Chondrocyte (in vitro differentiated cells): ENCODE measurements around the gene ADRA2C. TPM values are rescaled to one million over a fixed set of nuclear protein-coding genes. Genes with fewer than 3 reads are reported as not detected.

Experiments
- DNase-seq: peaks from one replicate; pipeline ENCODE4 v3.0.0; 2021; ENCODE audit warnings: mixed read lengths, low spot score
- H3K27ac Mint-ChIP-seq: one replicate; pipeline ENCODE4 v1.8.0; 2021; ENCODE audit warnings: mild to moderate bottlenecking, moderate library complexity, mixed read lengths; ENCODE audit not compliant: unreplicated experiment
- H3K27me3 Mint-ChIP-seq: 2 replicates; pipeline ENCODE4 v1.8.0; 2021; ENCODE audit warnings: low read depth, mixed read lengths
- H3K36me3 Mint-ChIP-seq: 2 replicates; pipeline ENCODE4 v1.8.0; 2021; ENCODE audit warnings: low read depth, mixed read lengths
- H3K4me1 Mint-ChIP-seq: 2 replicates; pipeline ENCODE4 v1.8.0; 2021; ENCODE audit warnings: low read depth, mild to moderate bottlenecking, mixed read lengths
- H3K4me3 Mint-ChIP-seq: one replicate; pipeline ENCODE4 v1.8.0; 2021; ENCODE audit warnings: mild to moderate bottlenecking, moderate library complexity, mixed read lengths; ENCODE audit not compliant: unreplicated experiment
- H3K9me3 Mint-ChIP-seq: 2 replicates; pipeline ENCODE4 v1.8.0; 2021; ENCODE audit warnings: low read depth, mixed read lengths
- total RNA-seq: library from RNA; stranded (reverse); gene quantifications from 3 replicates; pipeline ENCODE4 v1.2.1, GENCODE V29; 2021
- TF ChIP-seq, protein P1 (sequence below): fragments of 200-600 bp; sonication (generic); IDR thresholded peaks from 2 replicates; pipeline ENCODE4 v1.5.0; 2021; ENCODE audit warnings: antibody characterized with exemption, mild to moderate bottlenecking, moderate library complexity

Gene ADRA2C
- total RNA-seq, 1 donor from 2014 or later = 1.6 TPM

DNA sequence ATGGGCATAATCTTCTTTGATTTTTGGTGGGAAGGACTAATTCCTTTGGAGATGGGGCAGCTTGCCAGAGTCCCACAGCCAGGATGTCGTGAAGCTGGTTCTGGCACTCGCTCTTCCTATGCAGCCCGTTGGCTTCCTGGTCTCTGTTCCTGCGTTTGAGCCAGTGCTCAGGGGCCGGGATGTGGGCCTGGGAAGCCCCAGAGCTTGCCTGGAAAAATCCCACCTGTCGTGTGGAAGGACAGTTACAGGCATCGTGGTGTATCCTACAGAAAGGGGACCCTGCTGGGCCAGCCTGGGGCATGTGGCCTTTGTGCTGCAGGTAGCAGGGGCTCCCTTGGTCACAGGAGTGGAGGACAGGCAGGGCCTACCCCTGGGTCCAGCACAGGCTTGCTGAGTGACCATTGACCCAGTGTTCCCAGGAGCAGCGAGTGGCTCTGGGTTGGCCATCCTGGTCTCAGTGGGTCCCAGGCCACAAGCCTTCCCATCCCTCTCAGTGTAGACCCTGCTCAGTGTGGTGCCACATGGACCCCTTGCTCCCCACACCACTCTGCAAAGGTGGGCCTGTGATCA lies 50.2 kb downstream of the ADRA2C start:
- H3K27me3 Mint-ChIP-seq = peaks cover 20% of the 10 kb centered on the region
- no peaks in the 10 kb centered on the region for H3K4me1 Mint-ChIP-seq
- no peaks in the 10 kb centered on the region for H3K36me3 Mint-ChIP-seq
- H3K27ac Mint-ChIP-seq = no peak overlapping the region
- DNase-seq = peak; percentile 52
- H3K9me3 Mint-ChIP-seq = peaks cover 8% of the 10 kb centered on the region
- TF ChIP-seq, protein P1, sequence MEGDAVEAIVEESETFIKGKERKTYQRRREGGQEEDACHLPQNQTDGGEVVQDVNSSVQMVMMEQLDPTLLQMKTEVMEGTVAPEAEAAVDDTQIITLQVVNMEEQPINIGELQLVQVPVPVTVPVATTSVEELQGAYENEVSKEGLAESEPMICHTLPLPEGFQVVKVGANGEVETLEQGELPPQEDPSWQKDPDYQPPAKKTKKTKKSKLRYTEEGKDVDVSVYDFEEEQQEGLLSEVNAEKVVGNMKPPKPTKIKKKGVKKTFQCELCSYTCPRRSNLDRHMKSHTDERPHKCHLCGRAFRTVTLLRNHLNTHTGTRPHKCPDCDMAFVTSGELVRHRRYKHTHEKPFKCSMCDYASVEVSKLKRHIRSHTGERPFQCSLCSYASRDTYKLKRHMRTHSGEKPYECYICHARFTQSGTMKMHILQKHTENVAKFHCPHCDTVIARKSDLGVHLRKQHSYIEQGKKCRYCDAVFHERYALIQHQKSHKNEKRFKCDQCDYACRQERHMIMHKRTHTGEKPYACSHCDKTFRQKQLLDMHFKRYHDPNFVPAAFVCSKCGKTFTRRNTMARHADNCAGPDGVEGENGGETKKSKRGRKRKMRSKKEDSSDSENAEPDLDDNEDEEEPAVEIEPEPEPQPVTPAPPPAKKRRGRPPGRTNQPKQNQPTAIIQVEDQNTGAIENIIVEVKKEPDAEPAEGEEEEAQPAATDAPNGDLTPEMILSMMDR = no peak
- no peak overlapping the region for H3K4me3 Mint-ChIP-seq

DNA sequence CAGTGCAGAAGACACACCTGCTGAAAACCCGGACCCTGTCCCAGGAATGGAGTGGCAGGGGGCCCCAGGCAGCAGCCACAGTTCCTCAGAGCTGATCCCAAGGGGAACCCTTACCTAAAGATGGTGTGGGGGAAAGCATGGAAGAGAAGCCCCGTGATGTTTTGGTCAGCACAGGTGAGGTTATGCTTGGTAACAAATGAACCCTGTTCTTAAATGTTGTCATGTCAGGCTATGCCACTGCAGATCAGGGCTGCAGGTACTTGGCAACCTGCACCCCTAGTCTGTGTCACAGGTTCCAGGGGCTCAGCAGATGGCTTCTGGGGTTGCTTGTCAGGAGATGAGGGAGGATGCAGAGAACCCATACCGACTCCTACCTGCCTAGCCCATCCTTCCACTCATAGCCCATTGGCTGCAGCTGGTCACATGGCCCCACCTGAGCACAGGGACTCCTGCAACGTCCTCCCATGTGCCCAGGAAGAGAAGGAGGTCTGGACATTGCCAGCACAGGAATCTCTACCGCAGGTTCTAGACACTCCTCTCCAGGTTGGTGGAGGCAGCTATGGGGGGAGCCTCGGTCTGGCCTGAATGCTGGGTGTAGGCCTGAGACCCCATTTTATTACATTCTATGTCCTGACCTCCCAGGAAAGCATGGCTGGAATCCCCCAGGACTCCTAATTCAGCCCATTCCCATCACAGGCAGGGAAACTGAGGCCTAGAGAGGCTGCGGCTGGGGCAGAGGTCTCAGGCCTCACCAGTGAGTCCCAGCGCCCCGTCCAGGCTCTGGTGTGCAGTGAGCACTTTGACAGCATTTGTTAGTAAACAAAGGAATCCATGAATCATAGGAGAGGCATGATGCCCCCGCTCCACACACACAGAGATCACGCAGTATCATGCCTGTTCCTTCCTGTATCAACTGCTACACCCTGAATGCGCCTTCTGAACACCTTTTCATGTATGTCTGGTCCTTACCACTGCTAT lies 51.1 kb downstream of the ADRA2C start:
- Mint-ChIP-seq H3K27ac (no peak overlapping the region), H3K4me3 (no peak overlapping the region)
- peak; percentile 46 for DNase-seq

More for the DNA sequence above, 51.1 kb downstream of the ADRA2C start:
- TF ChIP-seq, protein P1 = no peak
- Mint-ChIP-seq H3K27me3 (peaks cover 20% of the 10 kb centered on the region), H3K9me3 (peaks cover 8% of the 10 kb centered on the region), H3K36me3 (no peaks in the 10 kb centered on the region), H3K4me1 (peaks cover 2% of the 10 kb centered on the region)

Other genes starting within 250 kb of the ADRA2C start
- gene LRPAP1, start 234.0 kb upstream of the ADRA2C start, total RNA-seq = 135 to 142 TPM (median 142 TPM) in 3 replicates